Iris pigment epithelial cell (primary cell): Measurements from ENCODE around the gene BCKDHA.

Source experiments
- DNase-seq: peaks from one replicate; pipeline ENCODE4 v3.0.0-alpha.2; 2011; ENCODE audit warnings: low read depth

BCKDHA gene

DNA sequence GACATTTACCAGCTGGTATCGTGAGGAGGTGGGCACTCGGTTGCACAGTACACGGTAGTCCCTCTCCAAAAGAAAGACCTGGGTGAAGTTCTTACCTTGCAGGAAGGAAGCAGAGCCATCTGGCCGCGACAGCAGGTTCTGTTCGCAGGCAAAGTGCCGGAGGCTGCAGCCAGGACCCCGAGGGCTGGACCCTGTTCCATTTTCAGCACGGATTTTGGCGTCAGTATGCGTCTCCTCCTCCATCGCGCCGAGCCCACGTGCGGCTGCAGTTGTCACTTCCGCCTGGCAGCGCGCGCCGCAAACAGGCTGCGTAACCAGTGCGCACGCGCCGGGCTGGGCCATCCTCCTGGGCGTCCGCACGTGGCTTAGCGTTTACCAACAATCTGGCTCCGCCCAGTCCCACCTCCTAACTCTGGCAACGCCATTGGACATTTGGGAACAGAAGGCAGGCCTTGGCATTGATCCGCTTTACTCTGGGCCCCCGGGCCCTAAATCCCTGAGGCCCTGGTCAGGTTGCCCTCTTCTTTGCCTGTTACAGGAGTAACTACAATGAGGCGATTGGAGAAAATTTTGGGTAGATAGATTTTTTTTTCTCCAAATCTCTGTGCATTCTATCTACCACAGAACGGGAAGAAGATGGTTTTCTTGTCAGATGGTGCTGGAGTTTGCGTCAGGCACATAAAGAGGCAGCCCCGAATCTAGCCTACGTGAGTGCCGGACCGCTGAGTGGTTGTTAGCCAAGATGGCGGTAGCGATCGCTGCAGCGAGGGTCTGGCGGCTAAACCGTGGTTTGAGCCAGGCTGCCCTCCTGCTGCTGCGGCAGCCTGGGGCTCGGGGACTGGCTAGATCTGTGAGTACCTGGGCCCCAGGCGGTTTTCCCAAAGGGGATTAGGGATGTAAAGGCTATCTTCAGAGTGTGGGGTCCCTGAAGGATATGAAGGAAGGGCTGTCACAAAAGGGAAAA lies at the start of gene BCKDHA, which contains the start of gene EXOSC5:
Gene BCKDHA, plus strand, starts transcription at position 733 of the 964 bp plus-strand sequence. Its CDS starts 10 bp downstream, at position 743.
Gene EXOSC5, minus strand, starts transcription at position 274 of the 964 bp plus-strand sequence. Its CDS starts 31 bp downstream, at position 243.
- DNase-seq: peak; percentile 99

DNA sequence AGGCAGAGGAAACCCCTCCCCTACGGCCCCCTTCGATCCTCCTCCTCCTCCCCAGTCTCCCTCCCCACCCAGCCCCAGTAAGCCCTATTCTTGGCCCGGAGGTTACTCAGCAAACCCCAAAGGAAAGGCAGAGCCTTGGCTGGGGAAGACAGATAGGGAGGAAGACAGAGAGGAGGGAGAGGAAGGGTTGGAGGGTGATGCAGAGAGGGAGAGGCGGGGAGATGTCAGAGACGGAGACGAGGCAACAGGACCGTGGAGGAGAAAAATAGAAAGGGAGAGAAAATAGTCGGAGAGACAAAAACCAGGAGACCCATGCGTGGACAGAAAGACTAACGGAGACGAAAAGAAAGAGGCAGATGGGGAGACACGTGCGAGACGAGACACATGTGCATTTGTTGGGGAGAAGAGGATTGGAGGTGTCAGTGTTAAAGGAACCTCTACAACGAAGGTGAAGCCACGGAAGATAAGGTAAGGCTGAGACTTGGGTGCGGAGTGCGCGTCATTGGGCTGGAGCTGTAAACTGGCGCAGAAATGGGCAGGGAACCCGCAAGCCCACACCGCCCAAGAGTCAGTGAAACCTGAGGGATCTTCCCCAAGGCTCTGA lies 46.8 kb upstream of the BCKDHA start:
- peak; percentile 32 for DNase-seq

DNA sequence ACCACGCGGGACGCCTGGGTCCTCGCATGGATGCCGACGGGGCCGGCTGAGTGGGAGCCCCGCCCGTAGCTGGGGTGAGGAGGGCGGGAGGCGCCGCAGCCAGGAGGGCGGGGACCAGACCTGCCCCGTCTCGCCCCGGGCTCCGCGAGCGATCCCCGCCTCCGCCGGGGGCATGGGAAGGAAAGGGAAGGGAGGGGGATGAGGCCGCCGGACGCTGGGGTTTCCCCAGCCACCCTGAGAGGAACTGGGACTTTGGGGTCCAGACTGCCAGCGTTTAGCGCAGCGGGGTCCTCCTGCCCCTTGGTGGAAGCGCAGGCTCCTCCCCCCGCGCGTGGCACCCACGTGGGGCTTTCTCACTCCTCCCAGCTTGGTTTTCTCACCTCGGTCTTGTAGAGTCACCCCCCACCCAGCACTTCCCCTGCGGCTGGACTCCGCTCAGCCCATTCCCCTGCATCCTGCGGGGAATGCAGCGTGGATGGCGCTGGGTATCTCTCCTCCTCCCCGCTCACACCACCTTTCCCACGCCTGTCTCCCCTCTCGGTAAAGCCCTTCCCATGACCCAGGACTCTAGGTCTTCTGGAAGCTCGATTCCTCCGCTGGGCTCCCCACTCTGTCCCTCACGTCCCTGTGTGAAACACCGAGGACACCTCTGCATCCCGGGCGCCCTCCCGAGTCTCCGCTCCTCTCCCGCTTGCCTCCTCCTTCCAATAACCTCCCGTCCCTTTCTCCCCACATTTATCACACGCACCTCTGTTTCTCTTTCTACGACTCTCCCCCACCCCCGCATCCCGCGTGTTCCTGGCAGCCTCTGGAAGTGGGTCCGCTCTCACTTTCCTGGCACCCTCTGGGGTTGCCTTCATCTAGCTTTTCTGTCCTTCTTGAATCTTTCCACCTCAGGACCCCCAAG lies 46.0 kb upstream of the BCKDHA start:
- peak; percentile 65 for DNase-seq

DNA sequence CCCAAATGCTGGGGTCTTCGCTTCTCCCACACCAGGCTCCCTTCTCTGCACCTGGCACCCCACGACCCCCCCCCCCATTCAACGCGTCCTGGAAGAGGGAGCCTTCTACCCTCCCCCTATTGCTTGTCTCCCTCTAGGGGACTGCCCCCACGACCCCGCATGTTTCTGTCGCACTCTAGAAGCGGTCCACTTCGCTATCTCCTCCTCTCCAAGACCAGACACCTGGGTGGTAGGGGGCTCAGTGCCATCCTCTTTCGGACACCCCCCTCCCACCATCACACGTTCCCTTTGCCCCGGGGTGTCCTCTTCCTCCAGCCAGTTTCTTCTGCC lies 45.4 kb upstream of the BCKDHA start:
- no peak for DNase-seq

DNA sequence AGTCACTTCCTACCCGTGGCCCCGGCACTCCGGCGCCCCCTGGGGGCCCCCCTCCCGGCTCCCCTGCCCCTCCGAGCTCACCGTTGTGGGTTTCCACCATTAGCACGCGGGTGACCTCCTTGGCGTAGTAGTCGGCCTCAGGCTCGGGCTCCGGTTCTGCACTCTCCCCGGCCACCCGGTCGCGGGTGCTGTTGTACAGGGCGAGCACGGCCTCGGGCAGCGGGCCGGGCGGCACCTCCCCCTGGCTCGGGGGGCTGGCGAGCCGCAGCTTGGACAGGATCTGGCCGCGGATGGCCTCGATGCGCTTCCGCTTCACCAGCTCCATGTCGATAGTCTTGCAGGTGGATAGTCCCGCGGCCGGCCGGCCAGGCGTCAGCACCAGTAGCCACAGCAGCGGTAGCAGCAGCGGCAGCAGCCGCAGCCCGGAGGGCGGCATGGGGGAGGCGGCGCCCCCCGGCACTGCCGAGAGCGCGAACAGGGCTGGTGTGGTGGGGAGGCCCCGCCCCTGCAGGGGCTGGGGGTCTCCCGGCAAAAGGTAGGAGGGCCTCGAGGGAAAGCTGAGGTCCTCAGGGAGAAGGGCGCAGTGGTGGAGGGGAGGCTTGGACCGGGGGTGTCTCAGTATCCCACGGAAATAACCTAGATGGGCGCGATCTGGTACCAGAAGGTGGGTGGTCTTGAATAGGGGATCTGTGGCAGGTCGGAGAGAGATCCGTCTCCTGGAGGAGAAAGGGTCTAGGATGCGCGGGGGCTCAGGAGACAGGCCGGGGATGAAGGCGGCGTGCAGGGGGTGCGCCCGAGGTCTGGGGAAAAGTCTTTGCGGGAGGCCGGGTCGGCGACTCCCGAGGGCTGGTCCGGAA lies 44.8 kb upstream of the BCKDHA start:
- DNase-seq: peak; percentile 57

DNA sequence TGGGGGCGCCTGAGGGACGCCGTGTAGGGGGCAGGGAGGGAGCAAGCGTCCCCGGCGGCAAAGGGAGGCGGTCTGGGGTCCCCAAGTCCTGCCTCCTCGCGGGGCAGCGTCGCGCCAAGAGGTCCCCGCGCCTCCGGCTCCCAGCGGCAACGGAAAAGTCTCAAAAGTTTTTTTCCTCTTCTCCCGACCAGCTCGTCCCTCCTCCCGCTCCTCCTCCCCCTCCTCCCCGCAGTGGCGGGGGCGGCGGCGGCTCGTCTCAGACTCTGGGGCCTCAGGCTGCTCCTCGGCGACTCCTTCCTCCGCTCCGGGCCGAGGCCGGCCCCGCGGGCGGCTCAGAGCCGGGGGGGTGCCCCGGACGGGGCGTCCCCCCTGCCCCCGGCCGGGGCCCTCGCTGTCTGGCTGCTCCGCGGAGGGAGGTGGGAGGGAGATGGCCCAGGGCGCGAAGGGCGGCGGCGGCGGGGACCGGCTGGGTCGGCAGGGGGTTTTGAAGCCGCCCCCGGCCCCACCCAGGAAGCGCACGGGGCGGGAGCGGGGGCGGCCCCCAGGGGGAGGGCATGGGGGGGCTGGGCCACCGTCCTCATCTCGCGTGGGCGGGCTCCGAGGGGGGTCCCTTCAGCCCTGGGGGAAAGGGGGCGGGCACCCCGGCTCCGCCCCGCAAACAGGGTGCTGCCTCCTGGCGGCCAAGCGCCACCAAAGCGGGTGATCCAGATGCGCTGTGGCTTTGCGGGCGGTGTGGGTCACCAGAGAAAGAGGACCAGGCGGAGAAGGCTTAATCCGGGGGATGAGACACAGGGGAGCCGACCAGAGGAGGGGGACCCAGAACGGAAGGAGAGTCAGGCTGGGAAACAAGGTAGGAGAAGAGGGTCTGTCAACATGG lies 43.9 kb upstream of the BCKDHA start, which contains the start of gene TGFB1:
Gene TGFB1, minus strand, starts transcription at position 457 of the 877 bp plus-strand sequence. CDS start 878 bp downstream, outside the sequence.
- DNase-seq: peak; percentile 91

DNA sequence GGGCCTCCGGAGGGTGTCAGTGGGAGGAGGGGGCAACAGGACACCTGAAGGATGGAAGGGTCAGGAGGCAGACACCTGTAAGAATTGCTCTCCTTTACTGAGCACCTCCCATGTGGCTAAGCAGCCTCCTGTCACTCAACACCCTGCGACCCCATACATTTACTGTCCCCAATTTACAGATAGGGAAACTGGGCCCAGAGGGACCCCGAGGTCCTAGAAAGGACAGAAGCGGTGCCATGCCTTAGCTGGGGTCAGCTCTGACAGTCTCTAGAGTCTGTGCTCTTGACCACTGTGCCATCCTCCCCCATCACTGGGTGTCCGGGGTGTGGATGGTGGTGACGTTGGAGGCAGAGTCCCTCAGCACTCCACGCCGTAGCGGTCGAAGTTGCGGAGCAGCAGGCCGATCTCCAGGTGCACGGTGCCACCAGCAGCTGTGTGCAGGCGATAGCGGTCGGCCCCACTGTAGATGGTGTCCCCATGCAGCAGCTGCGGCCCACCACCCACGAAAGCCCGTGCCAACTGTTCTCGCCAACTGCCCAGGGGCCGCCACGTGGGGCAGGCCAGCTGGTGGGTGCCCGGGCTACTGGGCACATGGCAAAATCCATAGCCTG lies 43.2 kb upstream of the BCKDHA start:
- DNase-seq: no peak

DNA sequence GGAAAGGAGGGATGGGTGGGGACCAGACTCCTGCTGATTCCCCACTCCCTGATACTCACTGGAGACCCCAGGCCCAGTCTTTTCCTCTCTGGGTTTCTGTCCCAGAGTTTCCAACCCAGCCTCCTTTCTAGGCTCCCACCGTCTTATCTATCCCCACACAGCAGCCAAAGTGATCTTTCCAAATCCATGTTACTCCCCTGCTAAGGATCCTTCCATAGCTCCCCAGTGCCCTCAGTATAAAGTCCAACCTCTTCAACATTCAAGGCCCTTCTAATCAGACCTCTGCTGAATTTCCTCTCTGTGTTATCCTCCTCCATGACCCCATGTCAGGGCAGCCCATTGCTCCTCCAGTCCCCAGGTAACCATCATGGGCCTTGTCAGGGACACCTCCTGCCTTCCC lies 42.6 kb upstream of the BCKDHA start:
- no peak for DNase-seq

DNA sequence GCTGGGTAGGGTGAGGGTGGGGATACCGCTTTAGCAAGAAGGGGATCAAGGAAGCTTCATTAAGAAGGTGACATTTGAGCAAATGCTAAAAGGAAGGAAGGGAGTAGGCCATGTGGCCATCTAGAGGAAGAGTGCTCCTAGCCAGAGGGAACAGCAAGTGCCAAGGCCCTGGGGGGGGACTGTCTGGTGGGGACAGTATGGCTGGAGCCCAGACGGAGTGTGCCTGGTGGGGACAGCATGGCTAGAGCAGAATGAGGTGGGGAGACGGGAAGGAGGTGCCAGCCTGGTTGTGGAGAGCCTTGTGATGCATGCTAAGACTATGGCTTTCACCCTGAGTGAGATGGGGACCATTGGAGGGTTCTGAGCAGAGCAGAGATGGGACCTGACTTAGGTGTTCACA lies 41.8 kb upstream of the BCKDHA start:
- no peak for DNase-seq

DNA sequence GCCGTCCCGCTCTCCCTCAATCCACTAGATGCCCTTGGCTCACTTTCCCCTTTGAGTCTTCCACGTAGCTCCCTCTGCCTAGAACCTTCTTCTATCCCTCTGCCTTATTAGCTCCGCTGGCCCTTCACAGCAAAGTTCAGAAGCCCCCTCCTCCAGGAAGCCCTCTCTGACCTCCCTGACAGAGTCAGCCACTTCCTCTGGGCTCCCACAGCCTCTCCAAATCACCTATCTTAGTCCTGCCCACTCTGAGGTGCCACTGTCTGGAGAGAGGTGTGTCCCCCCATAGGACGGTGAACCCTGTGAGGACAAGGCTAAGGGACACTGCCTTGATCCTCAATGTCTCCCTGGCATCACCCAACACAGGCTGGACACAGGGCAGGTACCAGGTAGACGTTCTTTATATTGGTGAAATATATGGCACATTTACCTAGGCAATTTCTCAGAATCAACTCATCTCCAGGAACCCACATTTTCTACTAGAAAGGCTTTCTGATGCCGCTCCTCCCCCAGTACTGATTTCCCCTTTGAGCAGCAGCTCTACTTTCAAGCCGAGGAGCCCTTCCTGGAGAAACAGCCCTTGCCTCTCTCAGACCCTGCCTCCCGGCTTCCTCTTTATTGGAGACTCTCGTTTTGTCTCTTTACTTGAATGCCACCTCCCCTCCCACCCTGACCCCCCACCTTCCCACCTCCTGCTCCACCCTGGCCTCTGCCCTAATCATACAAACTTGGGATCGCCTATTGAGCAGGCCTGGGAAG lies 40.5 kb upstream of the BCKDHA start:
- no peak for DNase-seq

DNA sequence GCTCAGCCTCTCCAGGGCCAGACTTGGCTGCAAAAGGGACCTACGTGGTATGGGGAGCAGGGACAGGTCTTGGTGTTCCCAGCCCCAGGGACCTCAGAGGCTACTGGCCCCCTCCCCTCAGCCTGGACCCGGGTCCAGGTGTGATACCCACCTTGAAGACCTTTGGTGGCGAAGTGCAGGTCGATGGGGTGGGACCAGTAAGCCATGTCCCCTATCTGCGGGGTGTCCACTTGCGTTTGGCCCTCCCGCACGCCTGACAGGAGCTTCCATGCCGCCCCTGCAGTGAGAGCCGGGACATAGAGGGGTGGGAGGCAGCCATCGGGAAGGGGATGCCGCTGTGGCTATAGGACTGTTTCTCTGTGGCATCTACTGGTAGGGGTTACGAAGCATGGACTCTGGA lies 39.9 kb upstream of the BCKDHA start:
- DNase-seq: no peak

DNA sequence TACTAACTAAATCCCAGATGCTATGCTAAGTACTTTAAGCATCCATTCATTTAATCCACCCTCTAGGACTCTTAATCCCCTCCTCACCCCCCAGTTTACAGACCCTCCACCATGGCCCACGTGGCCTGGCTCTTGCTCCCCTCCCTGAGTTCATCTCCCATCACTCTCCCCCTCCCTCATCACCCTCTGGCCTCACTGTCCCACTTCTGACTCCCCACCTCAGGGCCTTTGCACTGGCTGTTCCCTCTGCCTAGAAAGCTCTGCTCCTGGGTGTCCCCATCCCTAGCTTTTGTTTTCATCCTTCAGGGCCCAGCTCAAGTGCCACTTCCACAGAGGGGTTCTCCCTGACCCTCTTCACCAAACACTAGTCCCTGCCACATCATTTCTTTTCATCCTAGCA lies 37.9 kb upstream of the BCKDHA start:
- DNase-seq: no peak

DNA sequence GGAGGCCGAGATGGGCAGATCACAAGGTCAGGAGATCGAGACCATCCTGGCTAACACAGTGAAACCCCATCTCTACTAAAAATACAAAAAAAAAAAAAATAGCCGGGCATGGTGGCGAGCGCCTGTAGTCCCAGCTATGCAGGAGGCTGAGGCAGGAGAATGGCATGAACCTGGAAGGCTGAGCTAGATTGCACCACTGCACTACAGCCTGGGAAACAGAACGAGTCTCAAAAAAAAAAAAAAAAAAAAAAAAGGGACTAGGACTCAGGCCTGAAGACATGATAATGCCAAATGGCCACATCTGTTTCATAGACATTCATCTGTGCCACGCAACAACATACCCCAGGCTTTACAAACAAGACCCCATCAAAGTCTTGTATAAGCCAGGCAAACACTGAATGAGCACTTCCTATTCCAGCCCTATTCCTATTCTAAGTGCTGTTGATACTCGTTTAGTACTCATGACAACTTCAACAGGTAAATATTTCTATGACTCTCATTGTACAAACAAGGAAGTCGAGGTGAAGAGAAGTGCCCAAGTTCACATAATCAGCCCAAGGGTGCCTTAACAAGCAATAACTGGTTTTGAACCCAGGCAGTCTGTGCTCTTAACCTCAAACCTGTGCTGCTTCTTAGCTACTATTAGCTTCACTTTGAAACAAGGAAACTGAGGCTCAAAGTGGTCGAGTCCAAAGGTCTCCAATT lies 35.3 kb upstream of the BCKDHA start:
- no peak for DNase-seq

DNA sequence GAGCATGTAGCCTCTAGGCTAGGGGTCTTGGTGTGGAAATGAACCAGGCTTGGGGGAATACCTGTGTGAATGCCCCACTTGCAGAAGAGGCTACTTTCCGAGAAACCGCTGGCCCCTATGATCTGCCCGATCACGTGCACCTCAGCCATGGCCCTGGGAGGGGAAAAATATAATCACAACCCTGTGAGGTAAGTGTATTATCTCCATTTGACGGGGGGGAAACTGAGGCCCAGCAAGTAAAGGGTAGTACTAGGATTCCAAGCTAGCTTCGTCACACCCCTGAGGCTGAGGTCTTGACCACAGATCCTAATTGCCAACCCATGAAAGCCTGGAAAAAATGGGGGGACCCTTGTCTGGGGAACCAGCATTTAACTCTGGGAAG lies 34.3 kb upstream of the BCKDHA start:
- DNase-seq: no peak

DNA sequence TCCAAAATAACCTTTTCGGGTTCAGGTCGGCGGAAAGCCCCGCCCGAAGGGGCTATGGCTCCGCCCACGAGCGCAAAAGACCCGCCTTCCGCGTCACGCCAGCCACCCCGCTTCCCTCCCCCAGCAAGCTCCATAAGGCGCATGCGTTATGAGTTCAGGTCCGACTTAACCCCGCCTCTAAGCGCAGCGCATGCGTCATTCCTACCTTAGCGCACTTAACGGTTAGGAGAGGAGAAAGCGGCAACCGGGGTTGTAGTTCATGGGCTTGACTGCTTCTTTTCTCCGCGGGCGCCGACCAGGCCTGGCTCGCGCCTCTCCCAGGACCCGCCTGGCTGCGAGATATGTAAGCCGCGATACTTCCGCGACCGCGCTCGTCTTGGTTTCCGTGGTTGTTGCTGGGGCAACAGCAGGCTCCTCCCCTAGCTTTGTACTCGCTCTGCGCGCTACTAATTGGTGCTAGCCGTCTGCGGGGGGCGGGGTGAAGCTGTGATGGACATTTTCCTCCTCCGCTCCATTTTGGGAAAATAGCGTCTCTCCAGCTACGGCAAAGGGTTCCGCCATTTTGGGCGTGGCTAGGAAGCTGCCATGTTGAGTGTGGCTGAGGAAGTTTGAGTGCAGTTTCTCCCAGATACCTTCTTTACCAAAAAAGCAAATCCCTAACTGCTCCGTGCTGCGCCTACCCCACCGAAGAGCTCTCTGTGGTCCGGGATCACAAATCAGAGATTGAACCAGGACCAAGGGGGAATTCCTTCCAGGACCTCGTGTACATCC lies 33.7 kb upstream of the BCKDHA start, which contains the start of gene B9D2:
Gene B9D2, minus strand, starts transcription at position 397 of the 771 bp plus-strand sequence. CDS start 630 bp downstream, outside the sequence.
- peak; percentile 98 for DNase-seq

DNA sequence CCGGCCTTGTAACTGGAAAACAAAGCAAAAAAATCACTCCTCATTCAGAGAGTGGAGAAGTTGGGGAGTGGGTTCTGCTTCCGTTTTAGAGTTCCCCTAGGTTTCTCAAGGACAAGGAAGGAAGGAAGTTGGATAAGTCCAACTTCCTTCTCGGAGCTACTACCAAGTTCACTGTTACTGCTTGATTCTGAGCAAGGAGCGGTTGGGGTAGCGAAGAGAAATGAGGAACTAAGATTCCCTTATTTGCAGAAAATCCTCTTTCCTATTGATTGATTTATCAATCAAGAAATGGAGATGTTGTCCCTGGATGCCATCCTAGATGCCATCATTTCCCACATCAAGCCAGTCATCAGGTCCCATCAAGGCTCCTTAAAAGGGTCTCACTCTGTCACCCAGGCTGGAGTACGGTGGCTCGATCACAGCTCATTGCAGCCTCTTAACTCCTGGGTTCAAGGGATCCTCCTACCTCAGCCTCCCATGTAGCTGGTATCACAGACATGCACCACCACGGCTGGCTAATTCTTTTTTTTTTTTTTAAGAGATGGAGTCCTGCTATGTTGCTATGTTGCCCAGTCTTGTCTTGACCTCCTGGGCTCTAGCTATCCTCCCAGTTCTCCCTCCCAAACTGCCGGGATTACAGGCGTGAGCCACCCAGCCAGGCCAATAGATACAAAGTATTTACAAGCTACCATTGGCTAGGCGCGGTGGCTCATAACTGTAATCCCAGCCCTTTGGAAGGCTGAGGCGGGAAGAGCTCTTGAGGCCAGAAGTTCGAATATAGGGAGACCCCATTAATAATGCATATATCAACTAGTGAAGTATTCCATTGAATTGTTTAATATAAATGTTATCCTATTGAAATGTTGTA lies 32.9 kb upstream of the BCKDHA start:
- no peak for DNase-seq
